OCI-LY1 (cell line): Measurements from ENCODE around the gene CA6.
"Not testable (repeated sequence)": the region's sequence is repeated elsewhere in the genome, so short reads cannot be mapped to it uniquely, and the experiment has no call there.

Experiments used
- H2AFZ ChIP-seq: fragments of 200-600 bp; sonication (generic), shearing (Covaris generic); 2 replicates; pipeline ENCODE4 v1.6.0; 2014; ENCODE audit warnings: antibody characterized with exemption, mild to moderate bottlenecking, low read length
- H3F3A ChIP-seq: fragments of 200-600 bp; sonication (generic), shearing (Covaris generic); 2 replicates; pipeline ENCODE4 v1.6.0; 2014; ENCODE audit warnings: mild to moderate bottlenecking, antibody characterized with exemption, low read length, moderate library complexity; ENCODE audit not compliant: insufficient read depth
- H3K27ac ChIP-seq: fragments of 200-600 bp; sonication (generic); 2 replicates; pipeline ENCODE4 v1.5.1; 2014; ENCODE audit warnings: low read length, mixed run types, mild to moderate bottlenecking, low read depth; ENCODE audit not compliant: poor library complexity, severe bottlenecking
- H3K27me3 ChIP-seq: fragments of 200-600 bp; sonication (generic); 2 replicates; pipeline ENCODE4 v1.6.0; 2014; ENCODE audit warnings: antibody characterized with exemption, mild to moderate bottlenecking, low read length, moderate library complexity; ENCODE audit not compliant: insufficient read depth
- H3K36me3 ChIP-seq: fragments of 200-600 bp; sonication (generic); 2 replicates; pipeline ENCODE4 v1.6.1; 2014; ENCODE audit warnings: mild to moderate bottlenecking, antibody characterized with exemption, low read length, moderate library complexity, mixed read lengths; ENCODE audit not compliant: insufficient read depth
- H3K4me1 ChIP-seq: fragments of 200-600 bp; sonication (generic); 2 replicates; pipeline ENCODE4 v1.5.1; 2014; ENCODE audit warnings: mild to moderate bottlenecking, low read length, moderate library complexity; ENCODE audit not compliant: insufficient read depth, severe bottlenecking
- H3K4me2 ChIP-seq: fragments of 200-600 bp; sonication (generic), shearing (Covaris generic); 2 replicates; pipeline ENCODE4 v1.6.1; 2014; ENCODE audit warnings: low read length
- H3K4me3 ChIP-seq: fragments of 200-600 bp; sonication (generic); 2 replicates; pipeline ENCODE4 v1.5.1; 2014; ENCODE audit warnings: low read length, low read depth, mild to moderate bottlenecking, mixed read lengths; ENCODE audit not compliant: poor library complexity, severe bottlenecking
- H3K79me2 ChIP-seq: fragments of 200-600 bp; shearing (Covaris generic); 2 replicates; pipeline ENCODE4 v1.6.1; 2016; ENCODE audit warnings: mixed run types, low read length, mixed read lengths; ENCODE audit not compliant: insufficient read depth
- H3K9ac ChIP-seq: fragments of 200-600 bp; sonication (generic), shearing (Covaris generic); 2 replicates; pipeline ENCODE4 v1.6.1; 2014; ENCODE audit warnings: mild to moderate bottlenecking, low read length, mixed read lengths
- H3K9me2 ChIP-seq: fragments of 200-600 bp; sonication (generic), shearing (Covaris generic); 2 replicates; pipeline ENCODE4 v1.6.1; 2014; ENCODE audit warnings: low read depth, mild to moderate bottlenecking, low read length, mixed read lengths
- H3K9me3 ChIP-seq: fragments of 200-600 bp; shearing (Covaris generic); 2 replicates; pipeline ENCODE4 v1.6.1; 2014; ENCODE audit warnings: low read length, mixed read lengths
- H4K20me1 ChIP-seq: fragments of 200-600 bp; sonication (generic), shearing (Covaris generic); 2 replicates; pipeline ENCODE4 v1.6.0; 2016; ENCODE audit warnings: mild to moderate bottlenecking, low read length; ENCODE audit not compliant: insufficient read depth
- CTCF ChIP-seq: fragments of 200-600 bp; sonication (generic), shearing (Covaris generic); IDR thresholded peaks from 2 replicates; pipeline ENCODE4 v1.5.1; 2017; ENCODE audit warnings: mild to moderate bottlenecking, antibody characterized with exemption, low read length, moderate library complexity, mixed read lengths
- EZH2 ChIP-seq: fragments of 200-600 bp; sonication (generic), shearing (Covaris generic); IDR thresholded peaks from 2 replicates; pipeline ENCODE4 v1.8.0; 2017; ENCODE audit warnings: borderline replicate concordance, mixed run types, mild to moderate bottlenecking, antibody characterized with exemption, low read length, moderate library complexity, mixed read lengths

Gene CA6

GRCh38 chr1:8989821-8990220 lies 44.2 kb downstream of the CA6 start:
- peaks cover 4% of the 10 kb centered on the region; the same call in 1 of the 2 replicates for H3K36me3 ChIP-seq
- H3K27ac ChIP-seq = no peak overlapping the region
- H4K20me1 ChIP-seq = no peaks in the 10 kb centered on the region
- H3F3A ChIP-seq = no peaks in the 10 kb centered on the region
- no peak overlapping the region for H3K4me2 ChIP-seq
- H3K9me2 ChIP-seq = no peaks in the 10 kb centered on the region
- no peak for TF ChIP-seq EZH2
- no peak for TF ChIP-seq CTCF
- peaks cover 11% of the 10 kb centered on the region; the same call in 1 of the 2 replicates for H3K27me3 ChIP-seq
- no peaks in the 10 kb centered on the region for H3K79me2 ChIP-seq
- no peak overlapping the region for H2AFZ ChIP-seq
- H3K4me1 ChIP-seq = peaks cover 15% of the 10 kb centered on the region
- no peak overlapping the region for H3K4me3 ChIP-seq
- peaks cover 9% of the 10 kb centered on the region for H3K9me3 ChIP-seq
- no peak overlapping the region for H3K9ac ChIP-seq

- peaks cover 14% of the 10 kb centered on the region; the same call in 1 of the 2 replicates for H3K27me3 ChIP-seq
- no peaks in the 10 kb centered on the region for H3K9me2 ChIP-seq
- no peak overlapping the region for H3K9ac ChIP-seq
- H3K4me3 ChIP-seq = no peak overlapping the region
- H3K4me2 ChIP-seq = no peak overlapping the region
- peaks cover 9% of the 10 kb centered on the region for H3K9me3 ChIP-seq
- H4K20me1 ChIP-seq = no peaks in the 10 kb centered on the region
- no peaks in the 10 kb centered on the region for H3K4me1 ChIP-seq
- peaks cover 4% of the 10 kb centered on the region; the same call in 1 of the 2 replicates for H3K36me3 ChIP-seq
- H3F3A ChIP-seq = no peaks in the 10 kb centered on the region
- H3K79me2 ChIP-seq = no peaks in the 10 kb centered on the region
- H3K27ac ChIP-seq = no peak overlapping the region
- TF ChIP-seq EZH2 (no peak), CTCF (no peak)
- H2AFZ ChIP-seq = no peak overlapping the region
Measured at GRCh38 chr1:8992936-8993687, 47.4 kb downstream of the CA6 start.

- H4K20me1 ChIP-seq, H3K36me3 ChIP-seq, H3K4me3 ChIP-seq, H3K4me1 ChIP-seq, H3K9me2 ChIP-seq, H3K27ac ChIP-seq, H3K4me2 ChIP-seq, H3K9ac ChIP-seq, H3K79me2 ChIP-seq, H3F3A ChIP-seq, H3K9me3 ChIP-seq, H2AFZ ChIP-seq: not testable (repeated sequence)
- H3K27me3 ChIP-seq = peaks cover 14% of the 10 kb centered on the region; the same call in 1 of the 2 replicates
Measured at GRCh38 chr1:8993962-8994675, 48.5 kb downstream of the CA6 start.

- H3F3A ChIP-seq, H3K27me3 ChIP-seq, H3K9me3 ChIP-seq, H3K9me2 ChIP-seq, H4K20me1 ChIP-seq, H3K4me1 ChIP-seq, H3K4me2 ChIP-seq, H3K9ac ChIP-seq, H3K36me3 ChIP-seq, H3K27ac ChIP-seq, H3K79me2 ChIP-seq, H3K4me3 ChIP-seq, H2AFZ ChIP-seq: not testable (repeated sequence)
Measured at GRCh38 chr1:9001534-9002214, 56.0 kb downstream of the CA6 start.

- not testable (repeated sequence) for H3K4me2 ChIP-seq, H3K36me3 ChIP-seq, H3K9me2 ChIP-seq, H3F3A ChIP-seq, H3K27me3 ChIP-seq, H3K9me3 ChIP-seq, H2AFZ ChIP-seq, H3K79me2 ChIP-seq, H4K20me1 ChIP-seq, H3K4me1 ChIP-seq, H3K9ac ChIP-seq, H3K27ac ChIP-seq, H3K4me3 ChIP-seq
Measured at GRCh38 chr1:9002215-9002560, 56.5 kb downstream of the CA6 start.
